ENCODE measurements around the gene DOCK2. TPM values are rescaled to one million over a fixed set of nuclear protein-coding genes. Genes with fewer than 3 reads are reported as not detected.

The DOCK2 gene
- total and polyA plus RNA-seq, 4 donors = 1.6 to 53.7 (median 21.6) TPM

DNA sequence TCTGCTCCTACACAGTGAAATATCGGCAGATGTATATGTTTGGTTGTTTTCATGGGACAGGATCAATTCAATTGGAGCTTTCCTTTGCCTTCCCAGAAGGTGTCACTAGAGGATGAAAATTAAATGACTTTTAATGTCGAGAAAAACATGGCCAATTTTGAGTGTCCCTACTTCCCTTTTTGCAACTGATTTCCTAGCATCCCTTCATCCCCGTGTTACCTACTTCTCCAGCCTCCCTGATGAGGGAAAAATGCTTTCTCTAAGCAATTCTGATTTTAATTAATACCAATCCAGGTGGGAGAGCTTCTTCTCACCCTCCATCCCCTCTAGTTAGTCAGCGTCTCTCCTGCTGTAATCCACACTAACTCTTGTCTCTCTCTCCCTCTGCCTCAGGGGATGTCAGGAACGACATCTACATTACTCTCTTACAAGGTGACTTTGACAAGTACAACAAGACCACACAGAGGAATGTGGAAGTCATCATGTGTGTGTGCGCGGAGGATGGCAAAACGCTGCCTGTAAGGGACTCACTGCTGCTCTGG lies 64.9 kb downstream of the DOCK2 start:
- no peaks in the 10 kb centered on the region for H3K9me3 ChIP-seq (ENCODE audit: control insufficient read depth, low read length)
- no peaks in the 10 kb centered on the region for H3K4me1 ChIP-seq (ENCODE audit: control insufficient read depth in 1 of 2, insufficient read depth in 2 of 2, low read length in 2 of 2)
- DNase-seq = no peak
- no peaks in the 10 kb centered on the region for H3K27me3 ChIP-seq (ENCODE audit: control insufficient read depth in 1 of 2, insufficient read depth in 2 of 2, low read length in 1 of 2)
- ATAC-seq (ENCODE audit: low FRiP score) = no peak
- no peak overlapping the region for H3K4me3 ChIP-seq (ENCODE audit: low read length in 2 of 2)
- intact Hi-C loops (cut with DNase I) = no loop called here
- H3K27ac ChIP-seq (ENCODE audit: low read depth in 1 of 2, low read length in 2 of 2) = no peak overlapping the region
- 40 to 45% methylated on average over 8 of the region's 8 CpGs for WGBS, 2 donors
- no peaks in the 10 kb centered on the region for H3K36me3 ChIP-seq (ENCODE audit: control insufficient read depth in 1 of 2, insufficient read depth in 2 of 2, low read length in 1 of 2)

DNA sequence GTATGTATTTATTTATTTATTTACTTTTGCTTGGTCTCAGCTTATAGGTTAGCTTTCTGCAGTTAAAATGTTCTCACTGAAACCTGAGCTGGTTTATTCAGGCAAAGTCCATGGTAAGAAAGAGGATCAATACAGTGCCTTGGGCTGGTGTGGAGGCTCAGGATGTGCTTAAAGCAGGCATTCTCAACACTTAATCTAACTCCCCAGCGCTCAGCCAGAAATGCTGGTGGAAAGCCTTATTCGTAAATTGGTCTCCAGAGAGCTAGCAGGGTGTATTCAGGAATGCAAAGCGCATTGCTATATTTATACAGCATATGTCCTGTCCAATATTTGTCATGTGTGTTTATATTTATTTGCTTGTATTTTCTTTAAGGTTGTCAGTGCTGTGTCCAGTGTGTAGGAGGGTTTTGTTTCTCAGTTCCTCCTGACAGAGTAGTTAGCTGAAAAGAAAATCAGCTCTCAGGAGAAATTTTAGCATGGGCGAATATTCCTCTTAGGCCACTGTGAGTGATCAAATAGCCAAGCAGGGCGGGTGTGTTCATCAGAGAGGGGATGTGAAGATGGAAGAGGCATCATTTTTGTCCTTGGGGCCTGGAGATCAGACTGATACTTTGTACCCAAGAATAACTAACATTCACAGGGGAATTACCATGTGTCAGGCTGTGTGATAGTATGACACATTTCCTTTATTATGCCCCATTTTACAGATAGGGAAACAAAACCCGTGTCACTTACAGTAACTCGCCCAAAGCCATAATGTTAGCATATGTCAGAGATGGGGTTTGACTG lies 65.8 kb downstream of the DOCK2 start:
- Histone ChIP-seq H3K36me3 (ENCODE audit: control insufficient read depth in 1 of 2, insufficient read depth in 2 of 2, low read length in 1 of 2) (no peaks in the 10 kb centered on the region), H3K27ac (ENCODE audit: low read depth in 1 of 2, low read length in 2 of 2) (no peak overlapping the region), H3K9me3 (ENCODE audit: control insufficient read depth, low read length) (no peaks in the 10 kb centered on the region), H3K4me1 (ENCODE audit: control insufficient read depth in 1 of 2, insufficient read depth in 2 of 2, low read length in 2 of 2) (no peaks in the 10 kb centered on the region), H3K4me3 (ENCODE audit: low read length in 2 of 2) (no peak overlapping the region), H3K27me3 (ENCODE audit: control insufficient read depth in 1 of 2, insufficient read depth in 2 of 2, low read length in 1 of 2) (no peaks in the 10 kb centered on the region)
- no peak for DNase-seq
- intact Hi-C loops (cut with DNase I) = no loop called here
- no peak for ATAC-seq (ENCODE audit: low FRiP score)
- 59 to 77% methylated on average over 7 of the region's 7 CpGs for WGBS, 2 donors

DNA sequence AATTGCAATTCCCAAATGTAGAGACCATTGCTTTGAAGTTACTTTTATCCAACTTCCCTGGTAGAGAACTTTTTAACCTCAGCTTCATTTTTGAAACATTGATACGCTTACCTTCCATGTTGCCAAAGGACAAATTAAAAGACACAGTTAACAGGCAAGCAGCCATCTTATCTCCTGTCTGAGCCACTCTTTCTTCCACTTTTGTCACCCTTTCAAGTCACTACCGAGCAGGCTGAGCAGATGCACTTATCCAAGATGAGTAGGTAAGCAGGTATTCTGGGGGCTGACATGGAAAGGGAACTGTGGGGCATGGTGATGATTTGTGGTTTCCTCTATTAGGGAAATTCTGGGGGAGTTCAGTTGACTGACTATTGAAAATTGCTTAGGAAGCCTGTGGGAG lies 66.7 kb downstream of the DOCK2 start:
- no peaks in the 10 kb centered on the region for H3K27me3 ChIP-seq (ENCODE audit: control insufficient read depth in 1 of 2, insufficient read depth in 2 of 2, low read length in 1 of 2)
- H3K4me3 ChIP-seq (ENCODE audit: low read length in 2 of 2) = no peak overlapping the region
- H3K27ac ChIP-seq (ENCODE audit: low read depth in 1 of 2, low read length in 2 of 2) = no peak overlapping the region
- no peaks in the 10 kb centered on the region for H3K4me1 ChIP-seq (ENCODE audit: control insufficient read depth in 1 of 2, insufficient read depth in 2 of 2, low read length in 2 of 2)
- H3K9me3 ChIP-seq (ENCODE audit: control insufficient read depth, low read length) = no peaks in the 10 kb centered on the region
- DNase-seq = no peak
- no peak for ATAC-seq (ENCODE audit: low FRiP score)
- intact Hi-C loops (cut with DNase I) = no loop called here
- WGBS, 2 donors = 63 to 82% methylated on average over 2 of the region's 2 CpGs
- no peaks in the 10 kb centered on the region for H3K36me3 ChIP-seq (ENCODE audit: control insufficient read depth in 1 of 2, insufficient read depth in 2 of 2, low read length in 1 of 2)

DNA sequence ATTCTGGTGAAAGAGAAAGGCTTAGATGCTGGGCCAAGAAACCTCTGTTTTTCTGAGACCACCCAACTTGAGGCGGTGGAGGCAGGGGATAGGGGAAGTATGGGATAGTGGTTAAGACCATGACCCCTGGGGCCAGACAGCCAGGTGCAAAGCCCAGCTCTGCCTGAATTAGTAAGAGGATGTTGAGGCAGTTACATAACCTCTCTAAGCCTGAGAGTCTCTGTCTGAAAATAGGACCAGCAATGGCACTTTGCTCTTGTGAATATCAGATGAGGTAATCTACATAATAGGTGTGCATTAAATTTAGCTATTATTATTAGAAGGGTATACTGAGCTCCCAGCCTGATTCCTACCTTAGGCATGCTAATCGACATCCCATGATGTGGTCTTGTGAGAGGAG lies 68.2 kb downstream of the DOCK2 start:
- intact Hi-C loops (cut with DNase I) = no loop called here
- H3K4me1 ChIP-seq (ENCODE audit: control insufficient read depth in 1 of 2, insufficient read depth in 2 of 2, low read length in 2 of 2) = no peaks in the 10 kb centered on the region
- H3K36me3 ChIP-seq (ENCODE audit: control insufficient read depth in 1 of 2, insufficient read depth in 2 of 2, low read length in 1 of 2) = no peaks in the 10 kb centered on the region
- DNase-seq = no peak
- no peak overlapping the region for H3K4me3 ChIP-seq (ENCODE audit: low read length in 2 of 2)
- no peak overlapping the region for H3K27ac ChIP-seq (ENCODE audit: low read depth in 1 of 2, low read length in 2 of 2)
- H3K9me3 ChIP-seq (ENCODE audit: control insufficient read depth, low read length) = no peaks in the 10 kb centered on the region
- ATAC-seq (ENCODE audit: low FRiP score) = no peak
- WGBS, 2 donors = 88 to 91% methylated on average over 2 of the region's 2 CpGs
- H3K27me3 ChIP-seq (ENCODE audit: control insufficient read depth in 1 of 2, insufficient read depth in 2 of 2, low read length in 1 of 2) = no peaks in the 10 kb centered on the region

DNA sequence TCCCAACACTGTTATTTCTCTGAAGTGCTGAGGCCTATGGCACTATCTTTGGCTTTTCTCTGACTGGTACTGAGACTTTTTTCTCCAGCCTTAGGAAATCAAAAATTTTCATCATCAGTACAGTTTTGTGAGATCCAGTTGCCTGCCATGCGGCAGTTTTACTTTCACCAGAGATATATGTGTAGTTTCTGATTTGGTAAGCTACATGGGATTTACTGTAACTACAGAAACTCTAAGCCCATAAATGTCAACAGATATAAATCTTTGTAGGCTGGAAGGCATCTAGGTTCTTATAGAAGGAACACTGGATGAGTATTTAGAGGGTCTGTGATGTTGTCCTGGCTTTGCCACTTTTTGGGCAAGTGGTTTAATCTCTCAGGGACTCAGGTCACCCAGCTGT lies 69.0 kb downstream of the DOCK2 start:
- 82 to 83% methylated on average over 1 of the region's 1 CpG for WGBS, 2 donors

DNA sequence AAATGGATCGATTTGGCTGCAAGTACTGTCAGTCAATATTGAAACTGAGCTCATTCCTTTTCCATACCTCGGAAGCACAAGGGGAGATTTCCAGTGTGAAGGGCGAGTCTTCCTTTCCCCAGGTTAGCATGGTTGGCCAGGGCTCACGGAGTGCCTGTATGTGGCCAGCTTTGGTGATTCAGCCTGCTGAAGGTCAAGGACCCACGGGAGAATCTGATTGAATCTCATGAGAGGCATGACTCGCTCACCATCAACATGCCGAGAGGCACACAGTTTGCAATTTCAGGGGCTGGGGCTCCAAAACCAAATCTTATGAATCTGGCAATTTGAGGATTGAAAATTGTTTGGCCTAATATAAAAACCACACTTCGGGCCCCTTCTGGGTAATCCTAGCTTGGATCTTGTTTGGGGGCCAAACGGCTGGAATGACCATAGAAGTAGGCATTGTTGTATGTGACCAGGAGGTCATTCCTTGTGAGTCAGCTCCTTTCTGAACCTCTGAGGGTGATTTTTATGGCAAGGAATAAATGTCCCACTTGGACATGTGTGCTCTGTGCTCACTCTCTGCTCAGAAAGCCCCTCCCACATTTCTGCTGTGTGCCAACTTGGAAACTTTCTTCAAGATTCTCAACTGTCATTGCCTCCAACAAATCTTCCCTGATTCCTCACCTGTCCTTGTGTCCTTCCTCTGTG lies 69.8 kb downstream of the DOCK2 start:
- intact Hi-C loops (cut with DNase I) = no loop called here
- no peaks in the 10 kb centered on the region for H3K36me3 ChIP-seq (ENCODE audit: control insufficient read depth in 1 of 2, insufficient read depth in 2 of 2, low read length in 1 of 2)
- ATAC-seq (ENCODE audit: low FRiP score) (no peak), DNase-seq (no peak)
- H3K27ac ChIP-seq (ENCODE audit: low read depth in 1 of 2, low read length in 2 of 2) = no peak overlapping the region
- H3K4me1 ChIP-seq (ENCODE audit: control insufficient read depth in 1 of 2, insufficient read depth in 2 of 2, low read length in 2 of 2) = no peaks in the 10 kb centered on the region
- peaks cover 2% of the 10 kb centered on the region for H3K9me3 ChIP-seq (ENCODE audit: control insufficient read depth, low read length)
- no peak overlapping the region for H3K4me3 ChIP-seq (ENCODE audit: low read length in 2 of 2)
- no peaks in the 10 kb centered on the region for H3K27me3 ChIP-seq (ENCODE audit: control insufficient read depth in 1 of 2, insufficient read depth in 2 of 2, low read length in 1 of 2)
- WGBS, 2 donors = 64 to 68% methylated on average over 9 of the region's 9 CpGs

More for the DNA sequence above, 69.0 kb downstream of the DOCK2 start:
- Histone ChIP-seq H3K9me3 (ENCODE audit: control insufficient read depth, low read length) (peaks cover 2% of the 10 kb centered on the region), H3K4me1 (ENCODE audit: control insufficient read depth in 1 of 2, insufficient read depth in 2 of 2, low read length in 2 of 2) (no peaks in the 10 kb centered on the region), H3K27ac (ENCODE audit: low read depth in 1 of 2, low read length in 2 of 2) (no peak overlapping the region), H3K4me3 (ENCODE audit: low read length in 2 of 2) (no peak overlapping the region), H3K36me3 (ENCODE audit: control insufficient read depth in 1 of 2, insufficient read depth in 2 of 2, low read length in 1 of 2) (no peaks in the 10 kb centered on the region), H3K27me3 (ENCODE audit: control insufficient read depth in 1 of 2, insufficient read depth in 2 of 2, low read length in 1 of 2) (no peaks in the 10 kb centered on the region)
- intact Hi-C loops (cut with DNase I) = no loop called here
- no peak for ATAC-seq (ENCODE audit: low FRiP score)
- DNase-seq = no peak

DNA sequence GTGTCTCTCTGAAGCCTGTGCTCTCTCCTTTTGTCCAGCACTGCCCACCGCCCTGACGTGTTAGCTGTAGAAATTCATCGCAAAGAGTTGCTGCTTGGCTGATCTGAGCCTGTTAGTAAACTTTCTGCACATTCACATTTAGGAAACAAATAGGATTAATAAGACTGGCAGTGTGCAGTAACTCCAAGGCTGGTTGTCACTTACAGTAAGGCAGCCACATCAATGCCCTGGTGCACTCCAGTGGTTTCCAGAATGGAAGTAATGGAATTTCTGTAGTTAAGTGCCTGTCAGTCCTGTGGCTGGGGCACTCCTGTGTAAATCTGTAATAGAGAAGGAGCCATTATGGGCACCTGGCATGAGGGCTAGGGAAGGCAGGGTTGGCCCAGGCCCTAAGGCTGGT lies 70.6 kb downstream of the DOCK2 start:
- Histone ChIP-seq H3K4me3 (ENCODE audit: low read length in 2 of 2) (no peak overlapping the region), H3K27me3 (ENCODE audit: control insufficient read depth in 1 of 2, insufficient read depth in 2 of 2, low read length in 1 of 2) (no peaks in the 10 kb centered on the region), H3K36me3 (ENCODE audit: control insufficient read depth in 1 of 2, insufficient read depth in 2 of 2, low read length in 1 of 2) (no peaks in the 10 kb centered on the region), H3K27ac (ENCODE audit: low read depth in 1 of 2, low read length in 2 of 2) (no peak overlapping the region), H3K9me3 (ENCODE audit: control insufficient read depth, low read length) (peaks cover 2% of the 10 kb centered on the region), H3K4me1 (ENCODE audit: control insufficient read depth in 1 of 2, insufficient read depth in 2 of 2, low read length in 2 of 2) (no peaks in the 10 kb centered on the region)
- no peak for DNase-seq
- no peak for ATAC-seq (ENCODE audit: low FRiP score)
- 86 to 93% methylated on average over 3 of the region's 3 CpGs for WGBS, 2 donors
- intact Hi-C loops (cut with DNase I) = no loop called here

DNA sequence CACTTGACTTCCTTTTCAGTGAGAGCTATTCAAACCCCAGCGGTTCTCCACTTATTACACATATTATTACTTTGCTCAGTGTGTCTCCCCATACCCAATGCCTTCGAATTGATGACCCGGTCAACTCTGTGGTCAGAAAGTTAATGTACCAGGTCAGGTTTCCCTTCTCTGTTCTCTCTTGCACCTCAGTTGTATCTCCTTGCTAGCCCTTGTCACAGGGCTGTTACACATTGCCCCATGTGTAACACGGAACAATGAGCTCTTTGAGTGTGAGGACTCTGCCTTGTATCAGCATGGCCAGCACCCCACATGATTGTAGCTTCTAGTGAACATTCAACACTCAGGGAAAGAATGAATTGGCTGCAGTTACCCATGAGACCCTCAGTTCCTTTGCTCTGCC lies 73.6 kb downstream of the DOCK2 start:
- Histone ChIP-seq H3K27ac (ENCODE audit: low read depth in 1 of 2, low read length in 2 of 2) (no peak overlapping the region), H3K4me3 (ENCODE audit: low read length in 2 of 2) (no peak overlapping the region), H3K27me3 (ENCODE audit: control insufficient read depth in 1 of 2, insufficient read depth in 2 of 2, low read length in 1 of 2) (no peaks in the 10 kb centered on the region), H3K4me1 (ENCODE audit: control insufficient read depth in 1 of 2, insufficient read depth in 2 of 2, low read length in 2 of 2) (no peaks in the 10 kb centered on the region), H3K36me3 (ENCODE audit: control insufficient read depth in 1 of 2, insufficient read depth in 2 of 2, low read length in 1 of 2) (no peaks in the 10 kb centered on the region), H3K9me3 (ENCODE audit: control insufficient read depth, low read length) (peaks cover 5% of the 10 kb centered on the region)
- intact Hi-C loops (cut with DNase I) = no loop called here
- whole genome bisulfite sequencing, 2 donors = 43 to 60% methylated on average over 4 of the region's 4 CpGs
- ATAC-seq (ENCODE audit: low FRiP score) (no peak), DNase-seq (no peak)
